ENCODE measurements around the gene SPRR2E.
"Not testable (repeated sequence)": the region's sequence is repeated elsewhere in the genome, so short reads cannot be mapped to it uniquely, and the experiment has no call there.

The SPRR2E gene

DNA sequence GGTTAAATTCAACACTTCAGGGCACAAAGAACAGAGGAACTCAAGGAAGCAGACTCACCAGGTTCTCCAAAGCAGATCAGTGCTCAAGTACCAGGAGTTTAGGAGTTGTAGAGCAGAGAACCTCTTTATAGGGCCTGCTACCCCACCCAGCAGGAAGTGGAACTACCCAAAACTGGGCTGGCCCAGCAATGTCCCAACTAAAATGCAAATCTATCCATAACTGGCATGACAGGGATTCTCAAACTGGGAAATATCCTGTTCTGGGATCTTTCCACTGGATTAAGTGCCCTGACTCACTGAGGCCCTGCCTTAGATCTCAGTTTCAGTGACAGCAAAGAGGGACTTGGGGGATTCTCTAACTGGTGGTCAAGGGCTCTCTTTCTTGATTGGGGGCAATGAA lies at the start of gene SPRR2E:
Gene SPRR2E (minus strand): TSS at position 101 of the 400 bp plus-strand sequence. CDS start 775 bp downstream, outside the sequence.
- no peak for DNase-seq (ENCODE audit: low read depth in 2 of 2)

DNA sequence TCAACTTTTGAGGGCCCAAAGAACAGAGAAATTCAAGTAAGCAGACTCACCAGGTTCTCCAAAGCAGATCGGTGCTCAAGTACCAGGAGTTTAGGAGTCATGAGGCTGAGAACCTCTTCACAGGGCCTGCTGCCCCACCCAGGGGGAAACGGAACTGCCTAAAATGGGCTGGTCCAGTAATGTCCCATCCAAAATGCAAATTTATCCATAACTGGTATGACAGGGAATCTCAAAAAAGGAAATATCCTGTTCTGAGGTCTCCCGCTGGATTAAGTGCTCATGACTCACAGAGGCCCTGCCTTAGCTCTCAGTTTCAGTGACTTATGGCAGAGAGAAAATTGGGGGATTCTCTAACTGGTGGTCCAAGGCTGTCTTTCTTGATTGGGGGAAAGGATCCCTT lies 47.1 kb upstream of the SPRR2E start:
- DNase-seq (ENCODE audit: low read depth in 2 of 2): no peak

DNA sequence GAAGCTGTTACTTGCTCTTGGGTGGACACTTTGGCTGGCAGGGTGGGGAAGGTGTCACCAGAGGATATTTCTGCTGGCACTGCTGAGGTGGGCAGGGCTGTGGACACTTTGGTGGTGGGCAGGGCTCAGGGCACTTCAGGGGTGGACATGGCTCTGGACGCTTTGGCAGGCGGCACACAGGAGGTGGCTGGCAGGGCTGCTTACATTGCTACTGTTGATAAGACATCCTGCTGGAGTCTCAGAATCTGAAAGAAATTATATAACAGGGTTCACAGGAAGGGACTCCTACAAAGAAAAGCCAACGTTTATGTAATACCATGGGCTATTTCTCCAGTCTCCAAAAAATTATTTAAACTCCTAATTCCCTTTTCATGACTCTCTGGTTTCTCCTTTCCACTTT lies 46.2 kb upstream of the SPRR2E start:
- DNase-seq (ENCODE audit: low read depth in 2 of 2): no peak

DNA sequence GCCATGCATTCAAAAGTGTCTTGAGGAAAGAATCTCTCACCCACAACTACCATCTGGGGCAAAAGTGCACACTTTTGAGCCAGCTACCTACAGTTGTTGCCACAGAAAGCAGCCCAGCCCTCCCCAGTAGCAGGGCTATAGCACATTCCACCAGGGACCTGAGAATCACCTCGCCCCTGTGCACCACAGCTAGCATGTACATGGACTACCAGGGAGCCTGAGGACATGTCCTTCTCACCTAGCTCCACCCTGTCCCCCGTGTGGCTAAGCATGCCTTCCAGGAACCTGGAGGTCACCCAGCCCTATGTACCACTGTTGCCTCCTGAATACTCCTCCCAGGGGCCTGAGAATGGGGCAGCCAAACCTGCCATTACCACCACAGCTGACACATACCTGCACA lies 39.4 kb upstream of the SPRR2E start:
- no peak for DNase-seq (ENCODE audit: low read depth in 2 of 2)

DNA sequence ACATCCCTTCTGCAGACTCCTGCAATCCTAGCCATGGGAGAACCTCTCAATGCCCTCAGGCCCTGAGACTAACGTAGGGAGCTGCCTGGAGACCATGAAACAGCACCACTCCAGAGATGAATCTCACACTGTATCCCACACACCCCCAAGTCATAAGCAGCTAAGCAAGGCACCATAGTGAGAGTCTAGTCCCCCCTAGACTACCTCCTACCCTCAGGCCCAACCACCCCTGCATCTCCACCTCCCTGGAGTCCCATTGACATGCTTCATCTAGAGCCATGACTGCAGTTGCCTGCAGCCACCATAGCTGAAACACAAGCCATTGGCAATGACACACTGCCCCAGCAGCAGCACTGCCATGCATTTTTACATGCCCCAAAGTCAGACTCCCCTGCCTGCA lies 38.9 kb upstream of the SPRR2E start:
- no peak for DNase-seq (ENCODE audit: low read depth in 2 of 2)

DNA sequence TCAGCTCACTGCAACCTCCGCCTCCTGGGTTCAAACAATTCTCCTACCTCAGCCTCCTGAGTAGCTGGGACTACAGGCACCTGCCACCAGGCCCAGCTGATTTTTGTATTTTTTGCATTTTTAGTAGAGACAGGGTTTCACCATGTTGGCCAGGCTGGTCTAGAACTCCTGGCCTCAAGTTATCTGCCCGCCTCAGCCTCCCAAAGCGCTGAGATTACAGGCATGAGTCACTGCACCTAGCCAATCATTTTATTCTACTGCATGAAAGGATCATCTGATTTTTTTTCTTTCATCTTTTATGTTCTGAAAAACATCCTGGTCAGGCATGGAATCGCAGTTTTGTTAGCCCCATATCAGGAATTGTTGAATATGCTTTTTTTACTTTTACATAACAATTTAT lies 34.4 kb upstream of the SPRR2E start:
- DNase-seq (ENCODE audit: low read depth in 2 of 2): not testable (repeated sequence)

DNA sequence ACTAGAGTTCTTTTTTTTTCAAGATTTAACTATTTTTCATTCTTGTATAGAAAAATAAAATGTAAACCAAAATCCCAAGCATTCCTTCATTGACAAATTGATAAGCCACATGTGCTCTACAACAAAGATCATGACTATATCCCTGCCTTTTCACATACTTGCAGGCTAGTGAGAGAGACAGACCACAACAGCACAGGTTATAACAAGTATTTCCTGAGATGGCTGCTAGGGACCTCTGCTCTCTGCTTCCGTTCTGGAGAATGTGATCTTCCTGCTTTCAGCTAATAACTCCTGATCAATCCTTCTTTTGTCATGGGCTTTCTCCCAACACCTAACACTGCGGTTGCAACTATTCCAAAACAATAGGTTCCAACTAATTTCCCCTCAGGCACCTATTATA lies 33.0 kb upstream of the SPRR2E start:
- no peak for DNase-seq (ENCODE audit: low read depth in 2 of 2)

DNA sequence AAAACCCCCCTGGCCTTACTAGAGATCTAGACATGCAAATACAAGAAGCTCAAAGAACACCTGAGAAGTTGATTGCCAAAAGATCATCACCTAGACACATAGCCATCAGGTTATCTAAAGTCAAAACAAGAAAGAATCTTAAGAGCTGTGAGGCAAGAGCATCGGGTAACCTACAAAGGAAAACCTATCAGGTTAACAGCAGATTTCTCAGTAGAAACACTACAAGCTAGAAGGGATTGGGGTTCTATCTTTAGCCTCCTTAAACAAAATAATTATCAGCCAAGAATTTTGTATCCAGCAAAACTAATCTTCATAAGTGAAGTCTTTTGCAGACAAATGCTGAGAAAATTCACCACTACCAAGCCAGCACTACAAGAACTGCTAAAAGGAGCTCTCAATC lies 31.2 kb upstream of the SPRR2E start:
- DNase-seq (ENCODE audit: low read depth in 2 of 2): no peak

DNA sequence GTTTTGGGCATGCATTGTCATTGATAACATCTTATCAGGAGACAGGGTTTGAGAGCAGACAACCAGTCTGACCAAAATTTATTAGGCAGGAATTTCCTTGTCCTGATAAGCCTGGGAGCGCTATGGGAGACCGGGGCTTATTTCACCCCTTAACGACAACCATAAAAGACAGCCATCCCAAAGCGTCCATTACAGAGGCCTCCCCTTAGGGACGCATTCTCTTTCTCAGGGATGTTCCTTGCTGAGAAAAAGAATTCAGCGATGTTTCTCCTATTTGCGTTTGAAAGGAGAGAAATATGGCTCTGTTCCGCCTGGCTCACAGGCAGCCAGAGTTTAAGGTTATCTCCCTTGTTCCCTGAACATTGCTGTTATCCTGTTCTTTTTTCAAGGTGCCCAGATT lies 29.5 kb upstream of the SPRR2E start:
- not testable (repeated sequence) for DNase-seq (ENCODE audit: low read depth in 2 of 2)

DNA sequence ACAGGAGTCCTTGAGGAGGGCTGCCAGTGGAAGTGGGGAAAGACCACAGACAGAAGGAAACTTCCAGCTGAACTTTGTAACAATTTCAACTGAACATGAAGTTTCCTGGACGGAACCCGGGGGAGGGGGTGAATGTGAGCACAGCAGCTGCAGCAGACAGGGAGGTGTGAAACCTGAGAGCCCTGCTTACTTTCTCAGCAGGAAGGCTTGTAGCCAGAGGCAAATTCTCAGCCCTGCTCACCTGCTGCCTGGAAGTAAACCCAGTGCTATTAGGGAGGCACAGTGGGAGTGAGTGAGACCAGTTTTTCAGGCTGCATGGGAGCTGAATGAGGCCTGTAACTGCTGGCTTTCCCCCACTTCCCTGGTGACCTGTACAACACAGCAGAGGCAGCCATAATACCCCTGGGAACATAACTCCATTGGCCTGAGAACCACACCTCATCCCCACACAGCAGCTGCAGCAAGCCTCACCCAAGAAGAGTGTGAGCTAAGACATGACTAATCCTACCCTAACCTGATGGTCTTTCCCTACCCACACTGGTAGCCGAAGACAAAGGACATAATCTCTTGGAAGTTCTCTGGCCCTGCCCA lies 28.6 kb upstream of the SPRR2E start:
- no peak for DNase-seq (ENCODE audit: low read depth in 2 of 2)

DNA sequence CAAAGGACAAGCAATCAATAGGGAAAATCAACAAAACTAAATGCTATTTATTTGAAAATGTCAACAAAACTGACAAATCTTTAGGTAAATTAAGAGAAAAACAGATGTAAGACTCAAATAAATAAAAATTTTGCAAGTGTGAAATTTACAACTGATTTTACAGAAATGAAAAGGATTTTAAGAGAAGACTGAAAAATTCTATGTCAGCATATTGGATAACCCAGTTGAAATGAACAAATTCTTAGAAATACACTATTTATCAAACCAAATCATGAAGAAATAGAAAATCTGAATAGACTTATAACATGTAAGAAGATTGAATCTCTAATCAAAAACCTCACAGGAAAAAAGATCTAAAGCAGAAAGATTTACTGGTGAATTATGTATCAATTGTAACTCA lies 26.6 kb upstream of the SPRR2E start:
- no peak for DNase-seq (ENCODE audit: low read depth in 2 of 2)

DNA sequence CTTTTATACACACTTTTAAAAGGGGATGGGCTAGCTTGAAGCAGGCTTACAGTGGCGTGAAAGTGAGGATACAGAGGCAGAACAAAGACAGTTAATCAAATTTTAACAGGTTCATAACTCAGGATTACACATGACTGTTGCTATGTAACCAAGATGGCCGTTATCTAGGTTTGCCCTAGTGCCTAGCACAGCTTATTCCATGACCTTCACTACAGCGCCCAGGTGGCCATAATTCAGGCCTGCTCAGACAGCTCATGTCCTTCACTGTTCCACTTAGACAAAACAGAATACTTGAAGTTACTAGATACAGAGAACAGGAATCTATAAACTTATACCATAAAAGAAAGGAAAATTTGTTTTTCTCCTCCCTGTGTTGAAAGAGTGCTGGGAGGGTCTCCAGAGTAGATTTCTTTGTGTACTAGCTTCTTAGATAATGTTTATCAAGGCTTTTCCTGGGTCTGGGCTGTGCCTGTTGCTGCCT lies 25.2 kb upstream of the SPRR2E start:
- DNase-seq (ENCODE audit: low read depth in 2 of 2): no peak

DNA sequence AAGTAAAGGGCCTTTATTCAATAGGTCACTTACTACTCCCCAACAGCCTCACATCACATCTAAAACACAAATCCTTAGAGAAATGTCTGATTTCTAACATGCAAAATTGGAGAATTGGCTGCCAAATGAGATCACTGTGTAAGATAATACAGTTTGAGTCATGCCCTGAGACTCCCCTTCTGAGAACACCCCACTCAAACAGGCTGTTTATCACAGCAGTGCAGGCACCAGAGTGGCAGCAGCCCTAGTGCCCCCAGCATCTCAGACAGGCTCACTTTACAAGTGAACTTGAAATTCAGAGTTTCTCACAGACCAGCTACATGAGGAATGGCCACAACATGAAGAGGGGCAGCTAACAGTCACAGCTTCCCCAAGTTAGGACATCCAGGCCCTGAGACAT lies 20.9 kb upstream of the SPRR2E start:
- not testable (repeated sequence) for DNase-seq (ENCODE audit: low read depth in 2 of 2)

DNA sequence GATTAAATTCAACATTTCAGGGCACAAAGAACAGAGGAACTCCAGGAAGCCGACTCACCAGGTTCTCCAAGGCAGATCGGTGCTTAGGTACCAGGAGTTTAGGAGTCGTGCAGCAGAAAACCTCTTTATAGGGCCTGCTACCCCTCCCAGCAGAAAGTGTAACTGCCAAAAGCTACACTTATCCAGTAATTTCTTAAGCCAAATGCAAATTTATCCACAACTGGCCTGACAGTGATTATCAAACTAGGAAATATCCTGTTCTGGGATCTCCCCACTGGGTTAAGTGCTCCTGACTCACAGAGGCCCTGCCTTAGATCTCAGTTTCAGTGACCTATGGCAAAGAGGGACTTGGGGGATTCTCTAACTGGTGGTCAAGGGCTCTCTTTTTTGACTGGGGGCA lies 19.1 kb upstream of the SPRR2E start, which contains the start of gene SPRR2F:
Gene SPRR2F (minus strand): TSS at position 101 of the 400 bp plus-strand sequence. CDS start 783 bp downstream, outside the sequence.
- no peak for DNase-seq (ENCODE audit: low read depth in 2 of 2)

DNA sequence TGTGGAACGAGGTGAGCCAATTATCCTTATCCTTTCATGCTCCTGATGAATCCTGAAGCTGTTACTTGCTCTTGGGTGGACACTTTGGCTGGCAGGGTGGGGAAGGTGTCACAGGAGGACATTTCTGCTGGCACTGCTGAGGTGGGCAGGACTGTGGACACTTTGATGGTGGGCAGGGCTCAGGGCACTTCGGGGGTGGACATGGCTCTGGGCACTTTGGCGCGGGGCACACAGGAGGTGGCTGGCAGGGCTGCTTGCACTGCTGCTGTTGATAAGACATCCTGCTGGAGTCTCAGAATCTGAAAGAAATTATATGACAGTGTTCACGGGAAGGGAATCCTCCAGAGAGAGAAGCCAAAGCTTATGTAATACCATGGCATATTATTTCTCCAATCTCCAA lies 18.1 kb upstream of the SPRR2E start:
- DNase-seq (ENCODE audit: low read depth in 2 of 2): not testable (repeated sequence)

DNA sequence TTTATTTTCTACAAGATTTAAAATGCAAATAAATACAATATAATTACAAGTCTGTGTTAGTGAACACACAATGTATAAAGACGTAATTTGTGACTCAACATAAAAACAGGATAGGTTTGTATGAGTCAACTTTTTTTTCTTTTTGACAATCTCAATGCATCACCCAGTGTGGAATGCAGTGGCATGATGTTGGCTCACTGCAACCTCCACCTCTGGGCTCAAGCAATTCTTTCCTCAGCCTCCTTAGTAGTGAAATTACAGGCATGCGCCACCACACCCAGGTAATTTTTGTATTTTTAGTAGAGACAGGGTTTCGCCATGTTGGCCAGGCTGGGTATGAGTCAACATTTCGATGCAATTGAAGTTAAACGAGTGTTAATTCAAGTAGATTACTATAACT lies 5.9 kb upstream of the SPRR2E start:
- DNase-seq (ENCODE audit: low read depth in 2 of 2): no peak

DNA sequence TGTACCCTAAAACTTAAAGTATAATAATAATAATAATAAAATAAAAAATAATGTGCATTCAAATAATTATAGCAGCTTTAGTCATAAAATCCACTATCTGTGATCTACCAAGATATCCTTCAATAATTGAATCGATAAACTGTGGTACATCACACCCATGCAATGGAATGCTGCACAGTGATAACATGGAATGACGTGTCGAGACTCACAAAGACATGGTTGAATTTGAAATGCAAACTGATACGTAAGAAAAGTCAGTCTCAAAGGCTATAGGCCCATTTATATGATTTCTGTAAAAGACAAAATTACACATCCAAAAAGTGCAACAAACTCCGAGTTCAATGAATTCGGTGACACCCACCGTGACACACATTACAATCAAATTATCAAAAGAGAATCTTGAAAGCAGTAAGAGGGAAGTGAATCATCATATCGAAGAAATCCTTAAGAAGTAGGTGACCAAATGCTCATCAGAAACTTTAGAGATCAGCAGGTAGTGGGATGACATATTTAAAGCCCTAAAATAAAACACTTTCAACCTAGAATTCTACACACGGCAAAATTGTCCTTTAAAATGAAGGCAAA lies 5.2 kb upstream of the SPRR2E start:
- DNase-seq (ENCODE audit: low read depth in 2 of 2): no peak

DNA sequence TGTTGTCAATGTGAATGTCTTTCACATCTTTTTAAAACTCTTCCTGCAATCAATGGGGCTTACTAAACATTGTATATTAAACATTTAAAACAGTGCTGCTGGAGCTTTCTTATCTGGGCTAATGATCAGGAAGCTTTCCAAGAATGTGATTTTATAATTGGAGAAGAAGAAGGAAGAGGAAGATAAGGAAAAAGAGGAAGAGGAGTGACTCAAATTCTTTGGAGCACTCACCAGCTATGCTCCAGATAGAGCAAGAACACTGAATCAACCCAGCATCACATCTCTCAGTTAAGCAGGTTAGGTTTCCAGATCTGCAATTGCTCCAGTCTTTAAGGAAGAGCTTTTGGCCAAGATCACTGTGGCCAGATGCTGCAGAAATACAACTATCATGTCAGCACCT lies 1.4 kb upstream of the SPRR2E start:
- DNase-seq (ENCODE audit: low read depth in 2 of 2): no peak

DNA sequence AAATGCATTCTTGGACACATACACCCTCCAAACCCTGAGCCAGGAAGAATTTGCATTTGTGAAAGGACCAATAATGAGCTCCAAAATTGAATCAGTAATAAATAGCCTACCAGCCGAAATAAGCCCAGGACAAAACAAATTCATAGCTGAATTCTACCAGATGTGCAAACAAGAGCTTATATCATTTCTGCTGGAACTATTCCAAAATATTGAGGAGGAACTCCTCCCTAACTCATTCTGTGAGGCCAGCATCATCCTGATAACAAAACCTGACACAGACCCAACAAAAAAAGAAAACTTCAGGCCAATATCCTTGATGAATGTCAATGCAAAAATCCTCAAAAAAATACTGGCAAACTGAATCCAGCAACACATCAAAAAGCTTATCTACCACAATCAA lies 6.7 kb downstream of the SPRR2E start:
- no peak for DNase-seq (ENCODE audit: low read depth in 2 of 2)

DNA sequence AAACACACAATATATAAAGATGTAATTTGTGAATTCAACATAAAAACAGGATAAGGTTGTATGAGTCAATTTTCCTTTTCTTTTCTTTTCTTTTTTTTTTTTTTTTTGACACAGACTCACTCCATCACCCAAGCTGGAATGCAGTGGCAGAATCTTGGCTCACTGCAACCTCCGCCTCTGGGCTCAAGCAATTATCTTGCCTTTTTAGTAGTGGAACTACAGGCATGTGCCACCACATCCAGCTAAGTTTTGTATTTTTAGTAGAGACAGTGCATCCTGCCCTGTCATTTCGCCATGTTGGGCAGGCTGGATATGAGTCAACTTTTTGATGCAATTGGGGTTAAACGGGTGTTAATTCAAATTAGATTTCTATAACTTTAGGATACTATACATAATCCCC lies 12.6 kb downstream of the SPRR2E start:
- DNase-seq (ENCODE audit: low read depth in 2 of 2): no peak

DNA sequence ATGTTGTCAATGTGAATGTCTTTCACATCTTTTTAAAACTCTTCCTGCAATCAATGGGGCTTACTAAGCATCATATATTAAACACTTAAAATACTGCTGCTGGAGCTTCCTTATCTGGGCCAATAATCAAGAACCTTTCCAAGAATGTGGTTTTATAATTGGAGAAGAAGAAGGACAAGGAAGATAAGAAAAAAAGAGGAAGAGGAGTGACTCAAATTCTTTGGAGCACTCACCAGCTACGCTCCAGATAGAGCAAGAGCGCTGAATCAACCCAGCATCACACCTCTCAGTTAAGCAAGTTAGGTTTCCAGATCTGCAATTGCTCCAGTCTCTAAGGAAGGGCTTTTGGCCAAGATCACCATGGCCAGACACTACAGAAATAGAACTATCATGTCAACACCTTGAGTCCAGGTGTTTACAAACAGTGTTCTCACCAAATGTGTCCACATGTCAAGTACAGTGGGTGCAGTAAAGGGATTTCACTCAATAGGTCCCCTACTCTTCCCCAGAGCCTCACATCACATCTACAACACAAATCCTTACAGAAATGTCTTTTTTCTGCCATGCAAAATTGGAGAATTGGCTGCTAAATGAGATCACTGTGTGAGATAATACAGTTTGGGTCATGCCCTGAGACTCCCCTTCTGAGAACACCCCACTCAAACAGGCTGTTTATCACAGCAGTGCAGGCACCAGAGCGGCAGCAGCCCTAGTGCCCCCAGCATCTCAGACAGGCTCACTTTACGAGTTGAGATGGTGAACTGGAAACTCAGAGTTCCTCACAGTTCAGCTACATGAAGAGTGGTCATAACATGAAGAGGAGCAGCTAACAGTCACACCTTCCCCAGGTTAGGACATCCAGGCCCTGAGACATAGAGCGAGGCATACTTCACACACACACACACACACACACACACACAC lies 21.3 kb downstream of the SPRR2E start:
- DNase-seq (ENCODE audit: low read depth in 2 of 2): no peak

DNA sequence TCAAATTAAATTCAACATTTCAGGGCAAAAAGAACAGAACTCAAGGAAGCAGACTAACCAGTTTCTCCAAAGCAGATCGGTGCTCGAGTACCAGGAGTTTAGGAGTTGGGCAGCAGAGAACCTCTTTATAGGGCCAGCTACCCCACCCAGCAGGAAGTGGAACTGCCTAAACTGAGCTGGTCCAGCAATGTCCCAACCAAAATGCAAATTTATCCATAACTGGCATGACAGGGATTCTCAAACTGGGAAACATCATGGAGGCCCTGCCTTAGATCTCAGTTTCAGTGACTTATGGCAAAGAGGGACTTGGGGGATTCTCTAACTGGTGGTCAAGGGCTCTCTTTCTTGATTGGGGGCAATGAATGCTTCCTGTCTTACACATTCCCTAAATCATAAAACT lies 22.8 kb downstream of the SPRR2E start, which contains the start of gene SPRR2B:
Gene SPRR2B (minus strand): TSS at position 101 of the 400 bp plus-strand sequence. CDS start 772 bp downstream, outside the sequence.
- DNase-seq (ENCODE audit: low read depth in 2 of 2): no peak

DNA sequence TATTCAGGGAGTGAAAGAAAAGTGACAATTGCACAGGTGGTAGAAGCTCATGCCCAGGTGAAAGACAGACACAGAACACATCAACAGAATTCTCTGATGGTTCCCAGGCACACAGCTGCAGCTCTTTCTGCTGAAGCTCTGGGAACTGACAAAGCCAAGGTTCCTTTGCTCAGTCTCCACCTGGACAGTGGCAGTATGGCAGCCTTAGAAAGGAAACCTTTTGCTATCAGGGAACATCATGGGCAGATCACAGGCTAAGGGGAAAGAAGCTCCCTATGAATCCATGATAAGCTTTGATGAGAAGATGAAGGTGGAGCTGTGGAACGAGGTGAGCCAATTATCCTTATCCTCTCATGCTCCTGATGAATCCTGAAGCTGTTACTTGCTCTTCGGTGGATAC lies 24.1 kb downstream of the SPRR2E start:
- DNase-seq (ENCODE audit: low read depth in 2 of 2): no peak
